Ishikawa (cell line): ENCODE data around the gene LRRC8E.

Experiments used
- EGR1 ChIP-seq: IDR thresholded peaks from 2 replicates; pipeline ENCODE4 v1.6.1; 2012
- EP300 ChIP-seq: IDR thresholded peaks from 2 replicates; pipeline ENCODE4 v1.6.1; 2012; ENCODE audit warnings: borderline replicate concordance
- FOXM1 ChIP-seq: IDR thresholded peaks from 2 replicates; pipeline ENCODE4 v1.6.1; 2012; ENCODE audit warnings: low read depth, borderline replicate concordance
- NFIC ChIP-seq: IDR thresholded peaks from 2 replicates; pipeline ENCODE4 v1.6.1; 2012
- TEAD4 ChIP-seq: IDR thresholded peaks from 2 replicates; pipeline ENCODE4 v1.6.1; 2012
- TF ChIP-seq, protein P1 (sequence below): IDR thresholded peaks from 2 replicates; pipeline ENCODE4 v1.6.1; 2012
- TF ChIP-seq, protein P2 (sequence below): IDR thresholded peaks from 2 replicates; pipeline ENCODE4 v1.6.1; 2012; ENCODE audit warnings: low read depth, mild to moderate bottlenecking
- TF ChIP-seq, protein P3 (sequence below): IDR thresholded peaks from 2 replicates; pipeline ENCODE4 v1.6.1; 2012

DNA sequence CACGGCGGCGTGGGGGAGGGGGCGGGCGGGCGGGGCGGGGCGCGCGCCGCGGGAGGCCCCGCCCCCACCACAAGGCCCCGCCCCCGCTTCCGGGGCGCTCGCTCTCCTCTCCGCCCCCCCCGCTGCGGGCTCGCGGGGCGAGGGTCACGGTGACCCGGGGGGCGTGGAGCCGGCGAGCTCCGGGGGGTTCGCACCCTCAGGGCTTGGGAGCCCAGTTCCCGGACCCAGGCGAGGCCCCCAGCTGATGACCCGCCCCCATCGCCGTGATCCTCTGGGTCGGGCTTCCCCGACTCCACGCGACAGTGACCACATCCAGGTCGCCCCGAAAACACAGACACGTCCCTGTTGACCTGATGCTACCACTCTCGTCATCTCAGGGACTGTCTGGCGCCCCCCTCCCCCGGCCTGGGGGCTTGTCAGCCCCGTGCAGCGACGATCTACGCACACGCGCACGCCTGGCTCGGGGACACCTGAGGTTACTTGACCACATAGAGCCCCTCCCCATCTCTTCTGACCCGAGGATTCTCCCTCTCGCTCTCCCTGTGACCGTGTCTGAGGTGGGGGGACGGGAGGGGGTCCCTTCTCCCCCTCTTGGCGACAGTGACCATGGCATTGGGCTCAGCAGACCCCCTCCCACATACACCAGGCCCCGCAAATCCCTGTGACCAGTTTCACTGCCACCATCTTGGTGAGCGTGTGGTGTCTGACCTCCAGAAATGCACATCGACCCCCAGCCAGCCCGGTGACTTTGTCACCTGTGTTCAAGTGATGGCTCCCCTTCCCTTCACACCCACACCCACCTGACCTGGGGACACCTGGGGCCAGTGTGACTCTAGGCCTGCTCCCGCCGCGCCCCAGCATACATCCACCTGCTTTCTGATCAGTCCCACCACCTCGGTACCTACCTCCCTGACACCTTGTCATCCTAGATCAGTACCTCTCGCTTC, 16.0 kb downstream of the LRRC8E start:
- TF ChIP-seq EP300 (no peak), EGR1 (no peak; the same call in 1 of the 2 replicates), TEAD4 (no peak), NFIC (no peak), FOXM1 (no peak)
- TF ChIP-seq, protein P1, sequence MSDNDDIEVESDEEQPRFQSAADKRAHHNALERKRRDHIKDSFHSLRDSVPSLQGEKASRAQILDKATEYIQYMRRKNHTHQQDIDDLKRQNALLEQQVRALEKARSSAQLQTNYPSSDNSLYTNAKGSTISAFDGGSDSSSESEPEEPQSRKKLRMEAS: no peak
- TF ChIP-seq, protein P2, sequence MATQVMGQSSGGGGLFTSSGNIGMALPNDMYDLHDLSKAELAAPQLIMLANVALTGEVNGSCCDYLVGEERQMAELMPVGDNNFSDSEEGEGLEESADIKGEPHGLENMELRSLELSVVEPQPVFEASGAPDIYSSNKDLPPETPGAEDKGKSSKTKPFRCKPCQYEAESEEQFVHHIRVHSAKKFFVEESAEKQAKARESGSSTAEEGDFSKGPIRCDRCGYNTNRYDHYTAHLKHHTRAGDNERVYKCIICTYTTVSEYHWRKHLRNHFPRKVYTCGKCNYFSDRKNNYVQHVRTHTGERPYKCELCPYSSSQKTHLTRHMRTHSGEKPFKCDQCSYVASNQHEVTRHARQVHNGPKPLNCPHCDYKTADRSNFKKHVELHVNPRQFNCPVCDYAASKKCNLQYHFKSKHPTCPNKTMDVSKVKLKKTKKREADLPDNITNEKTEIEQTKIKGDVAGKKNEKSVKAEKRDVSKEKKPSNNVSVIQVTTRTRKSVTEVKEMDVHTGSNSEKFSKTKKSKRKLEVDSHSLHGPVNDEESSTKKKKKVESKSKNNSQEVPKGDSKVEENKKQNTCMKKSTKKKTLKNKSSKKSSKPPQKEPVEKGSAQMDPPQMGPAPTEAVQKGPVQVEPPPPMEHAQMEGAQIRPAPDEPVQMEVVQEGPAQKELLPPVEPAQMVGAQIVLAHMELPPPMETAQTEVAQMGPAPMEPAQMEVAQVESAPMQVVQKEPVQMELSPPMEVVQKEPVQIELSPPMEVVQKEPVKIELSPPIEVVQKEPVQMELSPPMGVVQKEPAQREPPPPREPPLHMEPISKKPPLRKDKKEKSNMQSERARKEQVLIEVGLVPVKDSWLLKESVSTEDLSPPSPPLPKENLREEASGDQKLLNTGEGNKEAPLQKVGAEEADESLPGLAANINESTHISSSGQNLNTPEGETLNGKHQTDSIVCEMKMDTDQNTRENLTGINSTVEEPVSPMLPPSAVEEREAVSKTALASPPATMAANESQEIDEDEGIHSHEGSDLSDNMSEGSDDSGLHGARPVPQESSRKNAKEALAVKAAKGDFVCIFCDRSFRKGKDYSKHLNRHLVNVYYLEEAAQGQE: no peak
- TF ChIP-seq, protein P3, sequence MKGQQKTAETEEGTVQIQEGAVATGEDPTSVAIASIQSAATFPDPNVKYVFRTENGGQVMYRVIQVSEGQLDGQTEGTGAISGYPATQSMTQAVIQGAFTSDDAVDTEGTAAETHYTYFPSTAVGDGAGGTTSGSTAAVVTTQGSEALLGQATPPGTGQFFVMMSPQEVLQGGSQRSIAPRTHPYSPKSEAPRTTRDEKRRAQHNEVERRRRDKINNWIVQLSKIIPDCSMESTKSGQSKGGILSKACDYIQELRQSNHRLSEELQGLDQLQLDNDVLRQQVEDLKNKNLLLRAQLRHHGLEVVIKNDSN: no peak
